Measurements from ENCODE around the gene IFNGR1.

The IFNGR1 gene

GRCh38 chr6:137248702-137249101, 29.5 kb upstream of the IFNGR1 start:
- no peak overlapping the region for H3K4me3 ChIP-seq (ENCODE audit: low read depth, low read length)
- peak; percentile 30 for DNase-seq (ENCODE audit: low read depth)
- TF ChIP-seq CTCF (conservative IDR thresholded peaks at IDR 0.05; ENCODE audit: low read depth, low read length), result no peak

GRCh38 chr6:137247724-137248123, 28.5 kb upstream of the IFNGR1 start:
- H3K4me3 ChIP-seq (ENCODE audit: low read depth, low read length), result no peak overlapping the region

GRCh38 chr6:137246791-137247202, 27.6 kb upstream of the IFNGR1 start:
- TF ChIP-seq CTCF (conservative IDR thresholded peaks at IDR 0.05; ENCODE audit: low read depth, low read length), result no peak

More at GRCh38 chr6:137247724-137248123, 28.5 kb upstream of the IFNGR1 start:
- DNase-seq (ENCODE audit: low read depth), result no peak
- TF ChIP-seq CTCF (conservative IDR thresholded peaks at IDR 0.05; ENCODE audit: low read depth, low read length), result no peak

DNA sequence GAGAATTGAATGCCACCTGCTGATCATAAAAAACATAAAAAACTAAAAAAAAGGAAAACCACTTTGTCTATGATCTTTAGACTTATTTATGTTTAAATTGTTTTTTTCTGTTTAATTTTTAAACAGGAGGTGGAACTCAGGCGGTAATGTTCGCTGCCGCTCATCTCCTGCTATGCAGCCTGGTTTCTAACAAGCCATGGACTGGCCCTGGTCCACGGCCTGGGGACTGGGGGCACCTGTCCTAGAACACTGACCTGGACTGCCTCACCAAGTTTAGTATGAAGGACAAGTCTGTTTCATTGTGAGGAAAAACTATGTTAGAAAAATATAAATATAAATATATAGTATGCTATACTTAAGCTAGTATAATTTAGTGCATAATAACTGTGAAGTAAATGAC, 27.0 kb upstream of the IFNGR1 start:
- TF ChIP-seq CTCF (conservative IDR thresholded peaks at IDR 0.05; ENCODE audit: low read depth, low read length), result no peak
- no peak for DNase-seq (ENCODE audit: low read depth)
- H3K4me3 ChIP-seq (ENCODE audit: low read depth, low read length), result no peak overlapping the region

More at GRCh38 chr6:137246791-137247202, 27.6 kb upstream of the IFNGR1 start:
- DNase-seq (ENCODE audit: low read depth), result no peak
- no peak overlapping the region for H3K4me3 ChIP-seq (ENCODE audit: low read depth, low read length)

DNA sequence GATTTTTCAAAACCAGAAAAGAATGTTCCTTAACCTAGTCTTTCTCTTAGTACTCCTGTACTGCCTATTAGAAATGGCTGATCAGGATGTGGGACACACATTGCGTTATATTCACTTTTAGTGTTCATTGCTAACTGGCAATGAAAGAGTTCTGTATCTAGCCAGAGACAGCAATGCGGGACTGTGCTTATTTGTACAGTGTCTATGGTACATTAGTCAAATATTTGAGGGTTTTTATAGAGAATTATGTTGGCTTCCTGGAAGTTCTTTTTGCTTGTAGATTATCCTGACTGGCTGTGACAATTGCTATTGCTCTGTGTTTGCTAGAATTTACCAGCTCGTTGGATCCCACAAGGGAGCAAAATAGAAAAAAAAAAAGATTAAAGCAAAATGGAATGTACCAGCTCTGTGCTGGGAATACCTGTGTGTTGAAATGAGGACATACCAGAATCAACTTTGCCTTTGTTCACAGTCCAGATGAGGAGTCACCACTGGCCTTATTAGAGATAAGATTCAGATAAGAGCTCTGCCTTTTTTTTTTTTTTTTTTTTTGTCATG, 22.4 kb upstream of the IFNGR1 start:
- H3K4me3 ChIP-seq (ENCODE audit: low read depth, low read length), result no peak overlapping the region
- peak; percentile 86 for DNase-seq (ENCODE audit: low read depth)
- TF ChIP-seq CTCF (conservative IDR thresholded peaks at IDR 0.05; ENCODE audit: low read depth, low read length), result no peak

GRCh38 chr6:137240168-137240567, 21.0 kb upstream of the IFNGR1 start:
- peak; percentile 98 for DNase-seq (ENCODE audit: low read depth)
- H3K4me3 ChIP-seq (ENCODE audit: low read depth, low read length), result no peak overlapping the region
- no peak for TF ChIP-seq CTCF (conservative IDR thresholded peaks at IDR 0.05; ENCODE audit: low read depth, low read length)

DNA sequence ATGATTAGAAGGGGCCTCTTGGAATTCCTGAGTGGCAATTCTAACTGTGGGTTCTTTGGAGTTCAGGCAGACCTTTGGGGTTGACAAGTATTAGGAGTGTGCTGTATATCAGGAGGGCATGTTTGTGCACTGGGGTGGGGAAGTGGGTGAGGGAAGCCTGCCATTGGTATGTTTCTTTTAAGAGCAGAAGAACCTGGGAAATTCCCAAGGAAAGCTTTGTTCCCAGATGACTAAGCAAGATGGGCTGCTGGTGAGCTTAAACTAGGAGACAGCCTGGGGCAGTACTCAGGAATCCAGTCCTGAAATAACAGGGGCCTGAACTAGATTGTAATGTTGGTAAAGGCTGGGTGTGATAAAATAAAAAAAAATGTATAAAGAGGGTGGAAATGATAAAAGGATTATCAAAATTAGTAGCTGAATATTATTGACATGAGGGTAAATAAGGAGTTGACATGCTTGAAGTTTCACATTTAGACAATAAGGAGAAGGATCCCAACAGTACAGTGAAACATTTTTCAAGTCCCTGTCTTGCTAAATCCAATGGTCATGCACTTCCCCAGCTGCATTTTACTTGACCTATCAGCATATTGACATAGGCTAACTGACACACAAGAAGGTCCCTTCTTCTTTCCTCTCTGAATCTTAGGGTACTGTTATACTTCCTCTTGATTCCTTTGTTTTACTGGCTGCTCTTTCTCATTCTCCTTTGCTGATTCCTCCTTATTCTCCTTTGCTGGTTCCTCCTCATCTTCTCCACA, 18.4 kb upstream of the IFNGR1 start:
- no peak overlapping the region for H3K4me3 ChIP-seq (ENCODE audit: low read depth, low read length)
- DNase-seq (ENCODE audit: low read depth), result peak; percentile 82
- TF ChIP-seq CTCF (conservative IDR thresholded peaks at IDR 0.05; ENCODE audit: low read depth, low read length), result no peak

Data from choroid plexus epithelial cell (primary cell).